HepG2 (cell line): ENCODE measurements around the gene COPZ2. TPM values are rescaled to one million over a fixed set of nuclear protein-coding genes. Genes with fewer than 3 reads are reported as not detected.

Experiments used
- DRAP1 ChIP-seq: IDR thresholded peaks from 2 replicates; pipeline ENCODE4 v1.6.1; 2016; ENCODE audit warnings: missing genetic modification reagents, missing compliant biosample characterization
- FOXA1 ChIP-seq, 2 experiments: fragments of 450-650 bp in 1 of 2; sonication (generic) in 1 of 2; formaldehyde crosslinking in 1 of 2; IDR thresholded peaks; 2 replicates each; pipeline versions ENCODE4 v1.4.0 to v1.6.1; 2016 to 2020; ENCODE audit warnings: missing genetic modification reagents in 1 of 2
- HIVEP1 ChIP-seq: sonication (generic); formaldehyde crosslinking; IDR thresholded peaks from 2 replicates; pipeline ENCODE4 v1.4.0; 2020; ENCODE audit warnings: mild to moderate bottlenecking, missing genetic modification reagents
- HMGXB4 ChIP-seq, 2 experiments: sonication (generic) in 1 of 2; formaldehyde crosslinking in 1 of 2; IDR thresholded peaks; 2 replicates each; pipeline versions ENCODE4 v1.4.0 to v1.6.1; 2018 to 2020; ENCODE audit warnings: missing genetic modification reagents in 2 of 2, borderline replicate concordance in 1 of 2, low read depth in 1 of 2, mild to moderate bottlenecking in 1 of 2, missing biosample characterization in 1 of 2
- NR2F6 ChIP-seq, 2 experiments: IDR thresholded peaks; 2 replicates each; pipeline ENCODE4 v1.6.1; 2016; ENCODE audit warnings: antibody characterized with exemption in 1 of 2, mild to moderate bottlenecking in 1 of 2
- PATZ1 ChIP-seq: sonication (generic); formaldehyde crosslinking; IDR thresholded peaks from 2 replicates; pipeline ENCODE4 v1.4.0; 2020; ENCODE audit warnings: missing genetic modification reagents
- POGK ChIP-seq: sonication (generic); formaldehyde crosslinking; conservative IDR thresholded peaks from 2 replicates; pipeline ENCODE4 v1.8.0; 2022; ENCODE audit warnings: mild to moderate bottlenecking, moderate library complexity, missing genetic modification reagents
- PRDM10 ChIP-seq: sonication (generic); formaldehyde crosslinking; IDR thresholded peaks from 2 replicates; pipeline ENCODE4 v1.4.0; 2020; ENCODE audit warnings: low read depth, missing genetic modification reagents
- RFX5 ChIP-seq: IDR thresholded peaks from 2 replicates; pipeline ENCODE4 v1.6.1; 2011; ENCODE audit warnings: low read depth, low read length, improper control_type of control experiment
- ZMYM4 ChIP-seq: sonication (generic); formaldehyde crosslinking; IDR thresholded peaks from 2 replicates; pipeline ENCODE4 v1.8.1; 2023; ENCODE audit warnings: mild to moderate bottlenecking, missing genetic modification reagents
- ZNF331 ChIP-seq: sonication (generic); formaldehyde crosslinking; IDR thresholded peaks from 2 replicates; pipeline ENCODE4 v1.4.0; 2020; ENCODE audit warnings: missing genetic modification reagents
- ZNF572 ChIP-seq: sonication (generic); formaldehyde crosslinking; IDR thresholded peaks from 2 replicates; pipeline ENCODE4 v1.5.1; 2020; ENCODE audit warnings: mild to moderate bottlenecking, missing genetic modification reagents
- ZNF574 ChIP-seq: sonication (generic); formaldehyde crosslinking; IDR thresholded peaks from 2 replicates; pipeline ENCODE4 v1.4.0; 2020; ENCODE audit warnings: missing genetic modification reagents
- polyA plus RNA-seq, 8 experiments: library from polyadenylated mRNA; depleted of rRNA in 3 of 8; stranded (reverse) in 7 of 8; unstranded in 1 of 8; fragments of >200 nt; fragmentation: Illumina TruSeq in 4 of 8; extraction: Trizol in 4 of 8; gene quantifications; 2 replicates each; pipeline versions ENCODE4 v1.2.1 to v1.2.3, GENCODE V29; 2011 to 2016; ENCODE audit warnings: low read depth in 4 of 8, missing spikeins in 1 of 8, mixed read lengths in 1 of 8; ENCODE audit not compliant: insufficient read depth in 1 of 8
- total RNA-seq, 5 experiments: library from RNA; depleted of rRNA; stranded (reverse); fragments of >200 nt; fragmentation: Illumina TruSeq; extraction: Trizol; gene quantifications; 2 replicates each; pipeline ENCODE4 v1.2.3, GENCODE V29; 2016; ENCODE audit warnings: low read depth in 1 of 5

COPZ2 gene
- total and polyA plus RNA-seq, 2 of the 13 experiments (the other 11 are each of a cell fraction or from before 2014, with no cell fraction given): 0.61 to 1.5 TPM

- TF ChIP-seq NR2F6 (IDR thresholded peaks at IDR 0.05) (no peak), NR2F6 (CRISPR knock-in tag; IDR thresholded peaks at IDR 0.05) (peak; percentile 73), HMGXB4 (CRISPR knock-in tag; IDR thresholded peaks at IDR 0.05; ENCODE audit: borderline replicate concordance in 1 of 2, low read depth in 1 of 2) (peak in 1 of 2 experiments; percentile 54; a peak in 1 of 4 replicates), RFX5 (0 out of 2 replicates have a peak, but pooled peaks have one; percentile 31), ZNF572 (CRISPR knock-in tag) (0 out of 2 replicates have a peak, but pooled peaks have one; percentile 27), PRDM10 (CRISPR knock-in tag) (peak; percentile 92; the same call in 1 of the 2 replicates), FOXA1 (IDR thresholded peaks at IDR 0.05) (no peak), FOXA1 (CRISPR knock-in tag; IDR thresholded peaks at IDR 0.05) (0 out of 2 replicates have a peak, but pooled peaks have one; percentile 37), HIVEP1 (CRISPR knock-in tag) (no peak), POGK (CRISPR knock-in tag) (no peak), PATZ1 (CRISPR knock-in tag) (0 out of 2 replicates have a peak, but pooled peaks have one; percentile 55), ZNF574 (CRISPR knock-in tag) (0 out of 2 replicates have a peak, but pooled peaks have one; percentile 7), ZNF331 (CRISPR knock-in tag) (peak; percentile 25; the same call in 1 of the 2 replicates), DRAP1 (CRISPR knock-in tag) (no peak), ZMYM4 (CRISPR knock-in tag) (0 out of 2 replicates have a peak, but pooled peaks have one; percentile 42)
Observed at GRCh38 chr17:48052956-48053757, 15.6 kb upstream of the COPZ2 start (continued).
